Loucy (cell line): Measurements from ENCODE around the gene CTBP2.

ENCODE experiments used
- EZH2phosphoT487 ChIP-seq: fragments of 200-600 bp; IDR thresholded peaks from 2 replicates; pipeline ENCODE4 v1.6.1; 2018; ENCODE audit warnings: antibody characterized with exemption, mild to moderate bottlenecking, moderate library complexity, borderline replicate concordance
- TF ChIP-seq, protein P1 (sequence below): fragments of 200-600 bp; sonication (generic); conservative IDR thresholded peaks from 2 replicates; pipeline ENCODE4 v1.5.1; 2014; ENCODE audit warnings: mild to moderate bottlenecking, antibody characterized with exemption, low read length

GRCh38 chr10:125121003-125121402 is 39.4 kb downstream of the CTBP2 start:
- TF ChIP-seq, protein P1, sequence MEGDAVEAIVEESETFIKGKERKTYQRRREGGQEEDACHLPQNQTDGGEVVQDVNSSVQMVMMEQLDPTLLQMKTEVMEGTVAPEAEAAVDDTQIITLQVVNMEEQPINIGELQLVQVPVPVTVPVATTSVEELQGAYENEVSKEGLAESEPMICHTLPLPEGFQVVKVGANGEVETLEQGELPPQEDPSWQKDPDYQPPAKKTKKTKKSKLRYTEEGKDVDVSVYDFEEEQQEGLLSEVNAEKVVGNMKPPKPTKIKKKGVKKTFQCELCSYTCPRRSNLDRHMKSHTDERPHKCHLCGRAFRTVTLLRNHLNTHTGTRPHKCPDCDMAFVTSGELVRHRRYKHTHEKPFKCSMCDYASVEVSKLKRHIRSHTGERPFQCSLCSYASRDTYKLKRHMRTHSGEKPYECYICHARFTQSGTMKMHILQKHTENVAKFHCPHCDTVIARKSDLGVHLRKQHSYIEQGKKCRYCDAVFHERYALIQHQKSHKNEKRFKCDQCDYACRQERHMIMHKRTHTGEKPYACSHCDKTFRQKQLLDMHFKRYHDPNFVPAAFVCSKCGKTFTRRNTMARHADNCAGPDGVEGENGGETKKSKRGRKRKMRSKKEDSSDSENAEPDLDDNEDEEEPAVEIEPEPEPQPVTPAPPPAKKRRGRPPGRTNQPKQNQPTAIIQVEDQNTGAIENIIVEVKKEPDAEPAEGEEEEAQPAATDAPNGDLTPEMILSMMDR, result no peak
- no peak for TF ChIP-seq EZH2phosphoT487
